GM12878 (cell line): Measurements from ENCODE around the gene SHC2. TPM values are rescaled to one million over a fixed set of nuclear protein-coding genes. Genes with fewer than 3 reads are reported as not detected.

Experiments
- ATAC-seq: fragments of 200-7000 bp; cut with Tn5 transposase; 3 replicates; pipeline ENCODE4 v1.9.1; 2020; ENCODE audit warnings: mild to moderate bottlenecking, moderate library complexity
- BruUV-seq: library from RNA; stranded (reverse); fragments of 400-500 nt; replicated peaks from 2 replicates; lab custom pipeline; 2021; lab: Mats Ljungman, UMichigan
- CTCF ChIA-PET: fragments of 300-600 bp; sonication (Branson Sonifier 250); formaldehyde crosslinking; extraction: SDS; loops from one replicate; lab custom pipeline; 2021; ENCODE audit warnings: inconsistent platforms; lab: Yijun Ruan, JAX
- POLR2A ChIA-PET: fragments of 350-600 bp; formaldehyde crosslinking; extraction: SDS; loops from one replicate; lab custom pipeline; 2021; ENCODE audit warnings: inconsistent platforms; lab: Charles Lee
- RAD21 ChIA-PET: fragments of 300-600 bp; sonication (Branson Sonifier 250); formaldehyde crosslinking; loops from one replicate; lab custom pipeline; 2023; ENCODE audit warnings: antibody characterized with exemption; ENCODE audit not compliant: unreplicated experiment; lab: Charles Lee
- SMC1A ChIA-PET: fragments of 300-600 bp; sonication (Branson Sonifier 250); formaldehyde crosslinking; loops from one replicate; lab custom pipeline; 2023; ENCODE audit not compliant: unreplicated experiment, uncharacterized antibody; lab: Charles Lee
- DNase-seq: peaks from one replicate; pipeline ENCODE4 v3.0.0-alpha.2; 2011; ENCODE audit warnings: low read depth, low spot score
- FAIRE-seq: peaks from 3 replicates; lab custom pipeline; 2011; peaks lifted over from hg19 to GRCh38; lab: Jason Lieb, UNC
- H2AFZ ChIP-seq: 2 replicates; pipeline ENCODE4 v1.6.0; 2011; ENCODE audit warnings: low read depth, low read length, control low read depth; ENCODE audit not compliant: control insufficient read depth
- H3K27ac ChIP-seq: 2 replicates; pipeline ENCODE4 v1.5.1; 2011; ENCODE audit warnings: control low read depth; ENCODE audit not compliant: control insufficient read depth, insufficient read depth
- H3K27me3 ChIP-seq, 2 experiments: replicated peaks in 1 of 2; 2 replicates each; pipeline versions ENCODE4 v1.6.0 to v1.6.1; 2011; ENCODE audit warnings: low read length in 1 of 2; ENCODE audit not compliant: control insufficient read depth in 2 of 2, insufficient read depth in 2 of 2
- H3K36me3 ChIP-seq, 2 experiments: 2 replicates each; pipeline ENCODE4 v1.5.1; 2011; ENCODE audit warnings: low read length in 1 of 2; ENCODE audit not compliant: control insufficient read depth in 2 of 2, insufficient read depth in 2 of 2
- H3K4me1 ChIP-seq: 2 replicates; pipeline ENCODE4 v1.6.1; 2011; ENCODE audit warnings: mild to moderate bottlenecking, low read length, moderate library complexity, mixed read lengths; ENCODE audit not compliant: control insufficient read depth, insufficient read depth
- H3K4me2 ChIP-seq: 2 replicates; pipeline ENCODE4 v1.6.0; 2011; ENCODE audit warnings: control low read depth; ENCODE audit not compliant: control insufficient read depth, insufficient read depth
- H3K4me3 ChIP-seq: fragments of 200-600 bp; sonication (generic); 2 replicates; pipeline ENCODE4 v1.5.1; 2016
- H3K79me2 ChIP-seq: 2 replicates; pipeline ENCODE4 v1.6.0; 2011; ENCODE audit warnings: low read length; ENCODE audit not compliant: control insufficient read depth, insufficient read depth
- H3K9ac ChIP-seq: 2 replicates; pipeline ENCODE4 v1.8.0; 2011; ENCODE audit warnings: low read length, control low read depth, mixed read lengths; ENCODE audit not compliant: control insufficient read depth, insufficient read depth
- H3K9me3 ChIP-seq: replicated peaks from 3 replicates; pipeline ENCODE4 v1.5.1; 2011; ENCODE audit warnings: mild to moderate bottlenecking, low read length; ENCODE audit not compliant: control insufficient read depth, insufficient read depth
- H4K20me1 ChIP-seq: 2 replicates; pipeline ENCODE4 v1.6.0; 2011; ENCODE audit not compliant: control insufficient read depth, insufficient read depth
- CBX5 ChIP-seq: sonication (generic); IDR thresholded peaks from 2 replicates; pipeline ENCODE4 v1.6.1; 2016; ENCODE audit warnings: low read depth, moderate library complexity, mild to moderate bottlenecking, inconsistent platforms
- CEBPB ChIP-seq, 2 experiments: fragments of 150-350 bp in 1 of 2; IDR thresholded peaks; 2 replicates each; pipeline ENCODE4 v1.6.1; 2012 to 2014; ENCODE audit warnings: low read depth in 2 of 2, low read length in 2 of 2, borderline replicate concordance in 1 of 2, inconsistent platforms in 1 of 2
- ETV6 ChIP-seq, 2 experiments: fragments of 450-650 bp in 1 of 2; IDR thresholded peaks in 1 of 2; conservative IDR thresholded peaks in 1 of 2; 2 replicates each; pipeline ENCODE4 v1.6.1; 2014; ENCODE audit warnings: antibody characterized with exemption in 1 of 2, borderline replicate concordance in 1 of 2, low read depth in 1 of 2, mild to moderate bottlenecking in 1 of 2, moderate library complexity in 1 of 2
- EZH2 ChIP-seq: IDR thresholded peaks from 2 replicates; pipeline ENCODE4 v1.6.1; 2012; ENCODE audit warnings: low read depth, mild to moderate bottlenecking, control low read depth, inconsistent platforms, low read length, borderline replicate concordance; ENCODE audit not compliant: control insufficient read depth
- FOS ChIP-seq: IDR thresholded peaks from 3 replicates; pipeline ENCODE4 v1.6.1; 2011; ENCODE audit warnings: borderline replicate concordance; ENCODE audit not compliant: insufficient read length; ENCODE audit errors: extremely low read depth
- FOXK2 ChIP-seq: fragments of 450-650 bp; IDR thresholded peaks from 2 replicates; pipeline ENCODE4 v1.6.1; 2017; ENCODE audit warnings: mild to moderate bottlenecking, moderate library complexity
- GABPA ChIP-seq: IDR thresholded peaks from 2 replicates; pipeline ENCODE4 v1.6.1; 2014; ENCODE audit warnings: antibody characterized with exemption, low read depth, mild to moderate bottlenecking, inconsistent platforms
- LARP7 ChIP-seq: fragments of 450-650 bp; IDR thresholded peaks from 2 replicates; pipeline ENCODE4 v1.6.1; 2017; ENCODE audit warnings: mild to moderate bottlenecking
- MYB ChIP-seq: fragments of 150-350 bp; IDR thresholded peaks from 2 replicates; pipeline ENCODE4 v1.6.1; 2014; ENCODE audit warnings: mild to moderate bottlenecking, low read depth, low read length, borderline replicate concordance
- NR2C2 ChIP-seq: IDR thresholded peaks from 2 replicates; pipeline ENCODE4 v1.6.1; 2011; ENCODE audit warnings: borderline replicate concordance, low read depth; ENCODE audit not compliant: control insufficient read depth, insufficient read length
- PBX3 ChIP-seq: IDR thresholded peaks from 2 replicates; pipeline ENCODE4 v1.6.1; 2011; ENCODE audit warnings: mild to moderate bottlenecking, low read depth, low read length, moderate library complexity; ENCODE audit not compliant: insufficient replicate concordance
- POU2F2 ChIP-seq: IDR thresholded peaks from 3 replicates; pipeline ENCODE4 v1.6.1; 2011; ENCODE audit warnings: low read depth, mild to moderate bottlenecking, low read length, borderline replicate concordance
- SKIL ChIP-seq: fragments of 450-650 bp; IDR thresholded peaks from 2 replicates; pipeline ENCODE4 v1.6.1; 2017; ENCODE audit warnings: mild to moderate bottlenecking, low read depth, inconsistent platforms; ENCODE audit not compliant: poor library complexity, severe bottlenecking
- SMAD1 ChIP-seq: fragments of 450-650 bp; IDR thresholded peaks from 2 replicates; pipeline ENCODE4 v1.6.1; 2018; ENCODE audit warnings: mild to moderate bottlenecking, low read depth; ENCODE audit not compliant: partially characterized antibody
- YBX1 ChIP-seq: fragments of 450-650 bp; IDR thresholded peaks from 2 replicates; pipeline ENCODE4 v1.6.1; 2016; ENCODE audit warnings: antibody characterized with exemption
- ZBED1 ChIP-seq: IDR thresholded peaks from 2 replicates; pipeline ENCODE4 v1.6.1; 2016; ENCODE audit warnings: borderline replicate concordance
- ZNF207 ChIP-seq: fragments of 450-650 bp; IDR thresholded peaks from 2 replicates; pipeline ENCODE4 v1.6.1; 2014; ENCODE audit warnings: antibody characterized with exemption, mild to moderate bottlenecking, borderline replicate concordance
- ZZZ3 ChIP-seq: IDR thresholded peaks from 2 replicates; pipeline ENCODE4 v1.6.1; 2011; ENCODE audit warnings: low read depth; ENCODE audit not compliant: control insufficient read depth, insufficient read length
- WGBS: methylation state at CpG from one replicate; pipeline ENCODE4 v1.1.6; 2016; ENCODE audit warnings: low lambda C conversion rate; ENCODE audit not compliant: insufficient replicate concordance, insufficient coverage; ENCODE audit errors: missing lambda C conversion rate; 5-methylcytosine and 5-hydroxymethylcytosine counted together
- in situ Hi-C: fragments of 300-500 bp; cut with MboI; formaldehyde crosslinking; loops from 9 replicates; pipeline ENCODE4 v1.14.3; 2018; ENCODE audit warnings: mixed read lengths
- intact Hi-C: fragments of 100-400 bp; cut with micrococcal nuclease; formaldehyde crosslinking; loops from one replicate; pipeline ENCODE4 v1.14.2; 2022; ENCODE audit not compliant: unreplicated experiment
- polyA plus RNA-seq, 11 experiments: library from polyadenylated mRNA; depleted of rRNA in 4 of 11; unstranded in 6 of 11; stranded (reverse) in 5 of 11; fragments of >200 nt; fragmentation: Nextera tagmentation in 4 of 11; fragmentation: Illumina TruSeq in 1 of 11; extraction: Ambion mirVana in 4 of 11; extraction: Trizol in 1 of 11; gene quantifications; 1 replicate in 1 of 11; 2 replicates in 10 of 11; pipeline versions ENCODE4 v1.2.1 to v1.2.3, GENCODE V29; 2011 to 2016; ENCODE audit warnings: inconsistent platforms in 2 of 11, missing spikeins in 2 of 11, low read depth in 1 of 11
- total RNA-seq, 4 experiments: library from RNA; depleted of rRNA in 3 of 4; stranded (reverse); fragments of >200 nt in 3 of 4; fragmentation: Illumina TruSeq in 1 of 4; extraction: Trizol in 1 of 4; gene quantifications; 2 replicates each; pipeline versions ENCODE4 v1.2.1 to v1.2.3, GENCODE V29; 2013 to 2021

Gene SHC2
- total and polyA plus RNA-seq, 10 of the 15 experiments (the other 5 are each of a cell fraction or from before 2014, with no cell fraction given) = 0.08 TPM; not detected in 9

- TF ChIP-seq SKIL (no peak), EZH2 (no peak), ZBED1 (no peak), SMAD1 (no peak), GABPA (no peak), POU2F2 (no peak), ZNF207 (no peak)
Measured at GRCh38 chr19:419721-420515, 40.9 kb downstream of the SHC2 start (continued).

GRCh38 chr19:418761-419671 is 41.8 kb downstream of the SHC2 start:
- ATAC-seq (no peak), DNase-seq (no peak), FAIRE-seq (no peak)
- ChIA-PET CTCF (no interaction called here), POLR2A (no interaction called here), SMC1A (no interaction called here), RAD21 (no interaction called here)
- H3K27me3 ChIP-seq = no peaks in the 10 kb centered on the region; a peak in 1 of 4 replicates
- no peaks in the 10 kb centered on the region for H4K20me1 ChIP-seq
- WGBS = 62% methylated on average over 44 of the region's 51 CpGs
- H3K27ac ChIP-seq = no peak overlapping the region
- in situ Hi-C loops (no loop called here), intact Hi-C loops (no loop called here)
- H2AFZ ChIP-seq = no peak overlapping the region
- H3K79me2 ChIP-seq = no peaks in the 10 kb centered on the region
- BruUV-seq = no TSS peak
- H3K36me3 ChIP-seq = no peaks in the 10 kb centered on the region
- H3K4me2 ChIP-seq = no peak overlapping the region
- H3K4me3 ChIP-seq = no peak overlapping the region
- no peaks in the 10 kb centered on the region; the same call in 2 of the 3 replicates for H3K9me3 ChIP-seq
- no peaks in the 10 kb centered on the region for H3K4me1 ChIP-seq
- H3K9ac ChIP-seq = no peak overlapping the region
- TF ChIP-seq ETV6 (conservative IDR thresholded peaks at IDR 0.05 in 1 of 2, IDR thresholded peaks at IDR 0.05 in 1 of 2; ENCODE audit: borderline replicate concordance in 1 of 2, low read depth in 1 of 2) (no peak), MYB (no peak), ZZZ3 (no peak), YBX1 (no peak), CBX5 (no peak), CEBPB (IDR thresholded peaks at IDR 0.05; ENCODE audit: borderline replicate concordance in 1 of 2, low read depth in 2 of 2, low read length in 2 of 2) (no peak), NR2C2 (no peak), PBX3 (no peak), FOS (no peak), FOXK2 (no peak), LARP7 (no peak)
